Skeletal muscle tissue (tissue), 4 donors: ENCODE measurements around the gene PZP. TPM values are rescaled to one million over a fixed set of nuclear protein-coding genes. Genes with fewer than 3 reads are reported as not detected.
"Not testable (repeated sequence)": the region's sequence is repeated elsewhere in the genome, so short reads cannot be mapped to it uniquely, and the experiment has no call there.

ENCODE experiments used
- H3K27ac ChIP-seq: one replicate; pipeline ENCODE4 v1.7.0; 2013; ENCODE audit warnings: mild to moderate bottlenecking, low read depth, low read length, inconsistent platforms
- H3K27me3 ChIP-seq, 3 donors: one replicate each; pipeline ENCODE4 v1.7.0; 2013; ENCODE audit warnings: low read length in 3 of 3; ENCODE audit not compliant: control insufficient read depth in 3 of 3, insufficient read depth in 3 of 3
- H3K36me3 ChIP-seq, 3 donors: one replicate each; pipeline ENCODE4 v1.7.0; 2013; ENCODE audit warnings: low read length in 3 of 3; ENCODE audit not compliant: control insufficient read depth in 3 of 3, insufficient read depth in 3 of 3
- H3K4me1 ChIP-seq, 3 donors: one replicate each; pipeline ENCODE4 v1.7.0; 2013; ENCODE audit warnings: low read length in 3 of 3, mild to moderate bottlenecking in 3 of 3; ENCODE audit not compliant: control insufficient read depth in 3 of 3, insufficient read depth in 3 of 3
- H3K4me3 ChIP-seq, 3 donors: one replicate each; pipeline ENCODE4 v1.7.0; 2013; ENCODE audit warnings: low read length in 3 of 3
- H3K9ac ChIP-seq, 3 donors: one replicate each; pipeline ENCODE4 v1.7.0; 2013; ENCODE audit warnings: low read length in 3 of 3, mild to moderate bottlenecking in 3 of 3, moderate library complexity in 2 of 3, low read depth in 1 of 3
- H3K9me3 ChIP-seq, 3 donors: one replicate each; pipeline ENCODE4 v1.7.0; 2013; ENCODE audit warnings: low read length in 3 of 3; ENCODE audit not compliant: control insufficient read depth in 3 of 3
- total RNA-seq: library from RNA; depleted of rRNA; stranded (reverse); fragments of >200 nt; gene quantifications from one replicate; pipeline ENCODE4 v1.2.3, GENCODE V29; 2014
- donor health status: Osteomylitis.

PZP gene
- total RNA-seq, 1 donor from 2014 or later: 1.0 TPM

DNA sequence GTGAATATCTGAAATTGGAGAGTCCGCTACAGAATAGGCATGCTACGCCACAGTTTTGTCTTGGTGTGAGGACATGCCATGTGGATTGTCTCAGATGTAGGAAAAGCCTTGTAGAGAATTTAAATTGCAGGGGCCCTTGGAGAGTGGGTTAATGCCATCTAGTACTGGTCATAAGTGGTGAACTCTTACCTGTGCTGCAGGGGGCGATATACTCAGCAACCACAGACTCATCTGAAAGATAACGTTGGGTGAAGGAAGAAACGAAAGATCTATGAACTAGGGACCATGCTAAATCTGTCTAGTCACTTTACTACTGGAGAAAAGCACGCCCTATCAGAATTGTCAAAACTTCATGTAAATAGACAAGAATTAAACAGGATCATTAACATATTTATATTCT is 58.8 kb downstream of the PZP start:
- Histone ChIP-seq H3K4me1 (no peaks in the 10 kb centered on the region), H3K9me3 (no peaks in the 10 kb centered on the region), H3K27ac (no peak overlapping the region), H3K27me3 (no peaks in the 10 kb centered on the region), H3K9ac (no peak overlapping the region), H3K4me3 (no peak overlapping the region), H3K36me3 (no peaks in the 10 kb centered on the region)

DNA sequence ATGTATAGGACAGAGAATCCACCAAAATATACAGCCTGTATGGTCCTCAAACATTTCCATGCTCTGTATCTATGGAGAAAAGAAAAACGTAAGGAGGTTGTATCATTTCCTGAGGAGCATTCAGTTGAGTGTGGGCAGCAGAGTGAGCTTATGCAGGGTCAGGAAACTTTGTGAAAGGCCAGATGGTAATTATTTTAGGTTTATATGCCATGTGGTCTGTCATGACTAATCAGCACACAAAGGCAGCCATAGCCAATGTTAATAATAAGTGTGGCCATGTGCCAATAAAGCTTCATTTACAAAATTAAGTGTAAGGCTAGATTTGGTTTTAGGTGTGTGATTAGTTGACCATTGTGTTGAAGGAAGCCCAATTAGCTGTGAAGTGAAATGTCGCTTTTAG is 59.3 kb downstream of the PZP start:
- H3K36me3 ChIP-seq: no peaks in the 10 kb centered on the region
- no peaks in the 10 kb centered on the region for H3K9me3 ChIP-seq
- no peaks in the 10 kb centered on the region for H3K4me1 ChIP-seq
- H3K4me3 ChIP-seq: no peak overlapping the region
- no peak overlapping the region for H3K9ac ChIP-seq
- H3K27ac ChIP-seq: no peak overlapping the region
- H3K27me3 ChIP-seq: no peaks in the 10 kb centered on the region

DNA sequence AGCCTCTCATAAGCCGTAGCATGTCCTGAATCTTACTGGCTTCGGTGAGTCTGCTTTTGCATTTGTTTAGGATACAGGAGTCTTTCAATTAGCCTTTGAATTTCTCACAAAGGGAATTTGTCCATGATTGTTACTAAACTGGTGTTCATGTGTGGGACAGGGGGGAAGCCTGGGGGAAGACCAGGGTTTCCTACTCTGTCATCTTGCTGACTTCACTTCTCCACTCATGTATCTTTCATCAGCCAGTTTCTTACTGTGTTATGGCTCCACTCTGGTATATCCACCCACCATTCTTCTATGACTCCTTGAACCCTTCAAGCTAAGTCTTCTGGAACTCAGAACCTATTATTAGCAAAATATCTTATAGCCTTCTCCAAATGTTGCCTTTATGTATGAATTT is 60.7 kb downstream of the PZP start:
- no peak overlapping the region for H3K27ac ChIP-seq
- H3K9ac ChIP-seq: no peak overlapping the region
- H3K27me3 ChIP-seq: no peaks in the 10 kb centered on the region
- H3K4me3 ChIP-seq: no peak overlapping the region
- H3K36me3 ChIP-seq: no peaks in the 10 kb centered on the region
- H3K9me3 ChIP-seq: no peaks in the 10 kb centered on the region
- H3K4me1 ChIP-seq: no peaks in the 10 kb centered on the region

DNA sequence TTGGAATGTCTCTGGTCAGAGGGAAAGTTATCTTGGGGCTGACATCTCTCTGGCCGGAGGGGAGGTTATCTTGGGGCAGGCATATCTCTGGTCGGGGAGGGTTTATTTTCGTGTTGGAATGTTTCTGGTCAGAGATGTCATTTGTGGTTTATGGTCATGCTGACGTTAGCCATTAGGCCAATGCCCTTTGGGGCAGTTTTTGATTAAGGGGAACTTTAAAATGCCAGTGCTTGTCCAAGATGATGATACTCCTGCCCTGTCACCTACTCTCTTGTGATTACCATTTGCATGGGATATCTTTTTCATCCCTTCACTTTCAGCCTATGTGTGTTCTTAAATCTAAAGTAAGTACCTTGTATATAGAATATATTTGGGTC is 63.5 kb downstream of the PZP start:
- no peak overlapping the region for H3K4me3 ChIP-seq
- no peaks in the 10 kb centered on the region for H3K36me3 ChIP-seq
- no peak overlapping the region for H3K9ac ChIP-seq
- H3K27me3 ChIP-seq: no peaks in the 10 kb centered on the region
- H3K27ac ChIP-seq: no peak overlapping the region
- H3K4me1 ChIP-seq: no peaks in the 10 kb centered on the region
- no peaks in the 10 kb centered on the region for H3K9me3 ChIP-seq

DNA sequence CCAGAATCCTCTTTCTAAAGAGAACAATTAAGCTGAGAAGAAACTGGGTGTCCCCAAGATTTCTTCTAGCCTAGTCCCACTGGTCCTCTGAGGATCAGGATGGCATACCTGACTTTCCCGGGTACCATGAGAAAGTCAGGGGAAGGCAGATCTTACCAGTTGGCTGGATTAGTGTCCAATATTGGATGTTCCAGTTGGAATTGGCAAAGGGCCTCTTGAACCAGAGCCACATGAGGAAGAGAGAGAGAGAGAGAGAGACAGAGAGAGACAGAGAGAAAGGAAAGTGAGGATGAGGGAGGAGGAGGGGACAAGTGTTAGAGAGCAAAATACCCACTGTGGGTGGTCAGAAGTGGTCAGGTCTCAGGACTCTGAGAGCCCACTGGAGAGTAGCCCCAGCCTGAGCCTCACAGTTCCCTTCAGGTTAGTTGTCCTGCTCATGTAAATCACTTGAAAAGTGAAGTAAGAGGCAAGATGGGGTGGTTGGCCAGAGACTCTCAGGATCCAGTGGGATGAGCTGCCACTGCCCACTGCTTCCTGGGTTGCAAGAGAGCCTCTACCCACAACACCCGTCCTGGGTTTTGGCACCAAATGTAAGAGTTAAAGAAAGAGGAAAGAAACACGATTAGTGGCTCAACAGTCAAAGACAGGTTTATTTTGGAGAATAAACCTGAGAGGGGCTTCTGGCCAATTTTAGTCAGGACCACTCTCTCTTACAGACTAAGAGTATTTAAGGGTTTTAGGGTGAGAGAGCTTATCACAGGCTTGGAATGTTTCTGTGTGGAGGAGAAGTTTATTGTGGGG is 64.1 kb downstream of the PZP start:
- H3K27ac ChIP-seq: no peak overlapping the region
- H3K4me3 ChIP-seq: no peak overlapping the region
- no peaks in the 10 kb centered on the region for H3K27me3 ChIP-seq
- no peaks in the 10 kb centered on the region for H3K4me1 ChIP-seq
- H3K9ac ChIP-seq: no peak overlapping the region
- no peaks in the 10 kb centered on the region for H3K9me3 ChIP-seq
- H3K36me3 ChIP-seq: no peaks in the 10 kb centered on the region

DNA sequence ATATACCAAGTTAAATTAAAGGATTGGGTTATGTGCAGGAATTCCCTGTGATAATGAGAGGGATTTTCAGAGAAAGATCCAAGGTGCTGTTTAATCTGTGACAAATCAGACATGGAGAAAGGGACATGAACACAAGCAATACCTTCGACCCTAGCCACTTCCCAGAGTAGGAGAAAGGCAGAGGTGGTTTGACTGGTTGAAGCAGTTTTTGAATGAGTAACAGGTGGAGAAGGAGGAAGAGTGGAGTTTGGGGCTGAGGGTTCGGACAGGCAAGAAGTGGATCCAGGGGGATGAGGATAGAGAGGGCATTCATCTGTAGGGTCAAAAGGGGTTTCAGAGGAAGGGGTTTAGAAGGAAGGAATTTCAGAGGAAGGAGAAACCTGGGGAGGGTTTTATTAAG is 65.1 kb downstream of the PZP start:
- Histone ChIP-seq H3K27ac (no peak overlapping the region), H3K36me3 (no peaks in the 10 kb centered on the region), H3K9me3 (no peaks in the 10 kb centered on the region), H3K4me3 (no peak overlapping the region), H3K4me1 (no peaks in the 10 kb centered on the region), H3K27me3 (no peaks in the 10 kb centered on the region), H3K9ac (no peak overlapping the region)

DNA sequence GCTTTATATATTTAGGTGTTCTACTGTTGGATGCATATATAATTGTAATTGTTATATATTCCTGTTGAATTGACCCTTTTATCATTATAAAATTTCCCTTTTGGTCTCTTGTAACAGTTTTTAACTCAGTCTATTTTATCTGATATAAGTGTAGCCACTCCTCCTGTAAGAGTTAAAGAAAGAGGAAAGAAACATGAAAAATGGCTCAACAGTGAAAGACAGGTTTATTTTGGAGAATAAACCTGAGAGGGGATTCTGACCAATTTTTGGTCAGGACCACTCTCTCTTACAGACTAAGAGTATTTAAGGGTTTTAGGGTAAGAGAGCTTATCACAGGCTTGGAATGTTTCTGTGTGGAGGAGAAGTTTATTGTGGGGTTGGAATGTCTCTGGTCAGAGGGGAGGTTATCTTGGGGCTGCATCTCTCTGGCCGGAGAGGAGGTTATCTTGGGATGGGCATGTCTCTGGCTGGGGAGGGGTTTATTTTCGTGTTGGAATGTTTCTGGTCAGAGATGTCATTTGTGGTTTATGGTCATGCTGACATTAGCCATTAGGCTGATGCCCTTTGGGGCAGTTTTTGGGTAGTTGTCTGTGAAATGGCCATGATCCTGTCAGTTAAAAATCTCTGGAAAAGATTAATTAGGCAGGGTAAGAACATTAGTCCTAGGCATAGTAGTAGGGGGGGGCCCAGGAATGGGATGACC is 68.5 kb downstream of the PZP start:
- not testable (repeated sequence) for H3K9me3 ChIP-seq, H3K27me3 ChIP-seq, H3K4me3 ChIP-seq, H3K27ac ChIP-seq, H3K9ac ChIP-seq, H3K4me1 ChIP-seq, H3K36me3 ChIP-seq

DNA sequence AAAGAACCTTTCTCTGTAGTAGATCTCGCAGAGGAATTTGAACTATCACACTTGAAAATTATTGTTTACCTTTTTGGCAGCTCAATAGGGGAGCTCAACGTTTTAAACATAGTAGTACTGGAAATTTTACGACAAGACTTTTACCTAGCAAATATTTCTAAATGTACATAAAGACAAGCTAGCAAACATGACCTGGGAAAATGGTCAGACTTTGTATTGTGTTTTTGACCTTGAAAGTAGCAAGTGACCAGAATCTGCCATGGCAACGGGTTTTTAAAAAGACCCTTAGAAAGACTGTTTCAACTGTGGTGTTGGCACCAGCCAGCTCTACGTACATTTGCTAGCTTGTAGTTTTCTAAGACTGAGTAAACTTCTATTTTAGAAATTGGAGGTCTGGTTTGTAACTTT is 72.3 kb downstream of the PZP start:
- Histone ChIP-seq H3K9ac (no peak overlapping the region), H3K4me1 (no peaks in the 10 kb centered on the region), H3K27ac (no peak overlapping the region), H3K9me3 (no peaks in the 10 kb centered on the region), H3K36me3 (no peaks in the 10 kb centered on the region), H3K27me3 (no peaks in the 10 kb centered on the region), H3K4me3 (no peak overlapping the region)

DNA sequence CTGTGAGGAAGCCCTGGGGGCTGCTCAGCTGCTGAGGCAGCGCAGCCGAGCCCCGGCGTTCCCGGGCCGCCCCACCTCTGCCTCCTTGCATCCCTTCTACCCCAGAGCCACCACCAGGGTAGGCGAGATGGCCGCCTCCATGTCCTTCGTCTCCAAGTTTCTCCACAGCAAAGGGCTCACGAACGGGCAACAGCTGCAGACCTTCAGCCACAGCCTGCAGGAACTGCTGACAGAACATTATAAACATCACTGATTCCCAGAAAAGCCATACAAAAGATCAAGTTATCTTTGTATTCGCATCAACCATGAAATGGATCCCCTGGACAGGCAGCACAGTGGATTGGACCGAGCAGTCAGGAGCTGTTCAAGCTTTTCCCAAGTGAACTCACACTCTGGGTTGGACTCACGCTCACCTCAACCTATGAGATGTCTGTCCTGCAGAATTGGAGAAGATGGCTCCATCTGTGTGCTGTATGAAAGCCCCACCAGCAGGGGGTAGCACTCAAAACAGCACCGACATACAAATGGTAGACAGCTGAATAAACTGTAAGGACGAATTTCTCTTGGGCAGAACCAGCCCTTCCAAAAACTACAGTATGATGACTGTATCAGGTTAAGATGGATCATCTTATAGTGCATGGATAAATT is 73.1 kb downstream of the PZP start:
- H3K36me3 ChIP-seq: no peaks in the 10 kb centered on the region
- H3K4me1 ChIP-seq: no peaks in the 10 kb centered on the region
- no peak overlapping the region for H3K4me3 ChIP-seq
- no peak overlapping the region for H3K9ac ChIP-seq
- no peak overlapping the region for H3K27ac ChIP-seq
- no peaks in the 10 kb centered on the region for H3K27me3 ChIP-seq
- no peaks in the 10 kb centered on the region for H3K9me3 ChIP-seq

DNA sequence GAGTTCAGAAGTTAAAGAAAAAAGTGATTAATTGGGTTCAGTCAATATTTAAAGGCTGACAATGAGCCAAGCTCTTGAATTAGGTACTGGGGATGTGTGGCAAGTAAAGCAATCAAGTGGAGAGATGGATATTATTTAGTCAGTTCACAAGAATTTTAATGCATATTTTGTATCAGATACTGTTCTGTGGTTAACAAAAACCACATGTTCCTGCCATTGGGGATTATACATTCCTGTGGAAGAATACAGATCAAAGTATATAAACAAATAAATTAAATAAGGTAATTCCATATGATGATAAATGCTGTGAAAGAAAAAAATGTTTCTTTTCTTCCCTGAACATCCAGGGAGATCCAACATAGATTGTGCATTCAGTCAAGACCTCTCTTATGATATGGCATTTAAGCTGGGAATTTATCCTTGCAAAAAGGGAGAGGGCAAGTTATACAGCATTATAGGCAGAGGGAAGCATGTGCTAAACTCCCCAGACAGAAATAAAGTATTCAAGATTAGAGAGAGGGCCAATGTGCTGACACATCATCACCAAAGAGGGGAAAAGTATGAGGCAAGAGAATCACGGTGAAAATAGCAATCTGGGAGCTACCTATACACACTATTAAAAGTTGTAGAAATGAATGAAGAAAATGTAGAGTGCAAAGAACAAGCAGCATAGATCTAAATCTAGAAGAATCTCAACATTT is 74.8 kb downstream of the PZP start:
- Histone ChIP-seq H3K36me3 (no peaks in the 10 kb centered on the region), H3K4me1 (no peaks in the 10 kb centered on the region), H3K4me3 (no peak overlapping the region), H3K27ac (no peak overlapping the region), H3K27me3 (no peaks in the 10 kb centered on the region), H3K9ac (no peak overlapping the region), H3K9me3 (no peaks in the 10 kb centered on the region)
